NCI-H1436 (cell line): ENCODE data around the gene RFX4.
A peak's percentile ranks its signal among the peaks of the same experiment; 100 is the strongest.
"Not testable (repeated sequence)": the region's sequence is repeated elsewhere in the genome, so short reads cannot be mapped to it uniquely, and the experiment has no call there.

Experiments used
- DNase-seq: peaks from one replicate; lab custom pipeline; 2025; lab: John Stamatoyannopoulos, UW

RFX4 gene

GRCh38 chr12:106692033-106692432, 109.2 kb downstream of the RFX4 start:
- not testable (repeated sequence) for DNase-seq

- no peak for DNase-seq
Measured at GRCh38 chr12:106692896-106693820, 110.4 kb downstream of the RFX4 start.

- DNase-seq: no peak
Measured at GRCh38 chr12:106696071-106696470, 113.3 kb downstream of the RFX4 start.

GRCh38 chr12:106696681-106697417, 114.0 kb downstream of the RFX4 start:
- no peak for DNase-seq

GRCh38 chr12:106704081-106704480, 121.3 kb downstream of the RFX4 start:
- DNase-seq: peak; percentile 11

GRCh38 chr12:106705971-106706370, 123.2 kb downstream of the RFX4 start:
- DNase-seq: no peak

GRCh38 chr12:106709068-106709511, 126.3 kb downstream of the RFX4 start:
- DNase-seq: no peak

- no peak for DNase-seq
Measured at GRCh38 chr12:106710143-106710893, 127.5 kb downstream of the RFX4 start.

GRCh38 chr12:106711316-106711715, 128.5 kb downstream of the RFX4 start:
- no peak for DNase-seq

GRCh38 chr12:106712768-106713167, 130.0 kb downstream of the RFX4 start:
- no peak for DNase-seq

GRCh38 chr12:106714926-106715325, 132.1 kb downstream of the RFX4 start:
- DNase-seq: no peak

- no peak for DNase-seq
Measured at GRCh38 chr12:106715582-106715981, 132.8 kb downstream of the RFX4 start.

- DNase-seq: no peak
Measured at GRCh38 chr12:106717673-106718072, 134.9 kb downstream of the RFX4 start.

GRCh38 chr12:106719879-106720278, 137.1 kb downstream of the RFX4 start:
- DNase-seq: no peak

- no peak for DNase-seq
Measured at GRCh38 chr12:106720696-106721095, 137.9 kb downstream of the RFX4 start.

GRCh38 chr12:106721915-106722314, 139.1 kb downstream of the RFX4 start:
- no peak for DNase-seq

- DNase-seq: no peak
Measured at GRCh38 chr12:106722837-106723236, 140.0 kb downstream of the RFX4 start.

- DNase-seq: no peak
Measured at GRCh38 chr12:106723416-106723815, 140.6 kb downstream of the RFX4 start.

- DNase-seq: no peak
Measured at GRCh38 chr12:106724116-106724515, 141.3 kb downstream of the RFX4 start.

GRCh38 chr12:106724934-106725333, 142.1 kb downstream of the RFX4 start:
- DNase-seq: no peak

- DNase-seq: not testable (repeated sequence)
Measured at GRCh38 chr12:106726603-106727202, 143.9 kb downstream of the RFX4 start.

- DNase-seq: no peak
Measured at GRCh38 chr12:106729611-106730010, 146.8 kb downstream of the RFX4 start.
